OCI-LY3 (cell line): ENCODE results near the gene PIEZO1.

Source experiments
- CTCF ChIP-seq: fragments of 200-600, 300-600 bp; sonication (generic); IDR thresholded peaks from 2 replicates; pipeline ENCODE4 v1.5.1; 2014; ENCODE audit warnings: antibody characterized with exemption, low read length, low read depth
- EZH2phosphoT487 ChIP-seq: fragments of 200-600 bp; shearing (Covaris generic); IDR thresholded peaks from 2 replicates; pipeline ENCODE4 v1.6.1; 2018; ENCODE audit warnings: antibody characterized with exemption, mixed run types, low read depth

GRCh38 chr16:88744577-88745521 lies 40.2 kb downstream of the PIEZO1 start:
- TF ChIP-seq CTCF = no peak
- no peak for TF ChIP-seq EZH2phosphoT487
